Activated CD4-positive, alpha-beta T cell treated with anti-CD3 and anti-CD28 coated beads for 36 hours (primary cell): ENCODE data around the gene RHEBL1. TPM values are rescaled to one million over a fixed set of nuclear protein-coding genes. Genes with fewer than 3 reads are reported as not detected.

Experiments
- ATAC-seq: fragments of 200-7000 bp; cut with Tn5 transposase; one replicate; pipeline ENCODE4 v1.10.0; 2021; ENCODE audit warnings: mild to moderate bottlenecking, moderate library complexity
- CTCF ChIA-PET: fragments of 350-600 bp; sonication (Branson Sonifier 250); formaldehyde crosslinking; loops from one replicate; lab custom pipeline; 2021; ENCODE audit warnings: antibody characterized with exemption; lab: Charles Lee
- POLR2A ChIA-PET: fragments of 350-600 bp; sonication (Branson Sonifier 250); formaldehyde crosslinking; loops from one replicate; lab custom pipeline; 2021; ENCODE audit warnings: antibody characterized with exemption, inconsistent platforms; lab: Charles Lee
- DNase-seq: peaks from one replicate; pipeline ENCODE4 v3.0.0-alpha.2; 2020
- H3K27ac Mint-ChIP-seq: one replicate; pipeline ENCODE4 v1.8.0; 2021; ENCODE audit warnings: mixed read lengths
- H3K27me3 Mint-ChIP-seq: one replicate; pipeline ENCODE4 v1.8.0; 2021; ENCODE audit warnings: mixed read lengths
- H3K36me3 Mint-ChIP-seq: one replicate; pipeline ENCODE4 v1.8.0; 2021; ENCODE audit warnings: low read depth, mixed read lengths
- H3K4me1 Mint-ChIP-seq: one replicate; pipeline ENCODE4 v1.8.0; 2021; ENCODE audit warnings: mixed read lengths
- H3K4me3 Mint-ChIP-seq: one replicate; pipeline ENCODE4 v1.8.0; 2021; ENCODE audit warnings: mild to moderate bottlenecking, moderate library complexity, mixed read lengths
- H3K9me3 Mint-ChIP-seq: one replicate; pipeline ENCODE4 v1.8.0; 2021; ENCODE audit warnings: low read depth, mixed read lengths
- intact Hi-C, 2 experiments: fragments of 100-400 bp; cut with DNase I in 1 of 2; cut with micrococcal nuclease in 1 of 2; formaldehyde crosslinking; loops; one replicate each; pipeline versions ENCODE4 v1.14.2 to v1.15.1; 2022 to 2024; cut with DNase I, micrococcal nuclease
- total RNA-seq, 2 experiments: library from RNA; stranded (reverse); gene quantifications; one replicate each; pipeline ENCODE4 v1.2.3, GENCODE V29; 2021

The RHEBL1 gene
- total RNA-seq, 2 experiments from 2014 or later, result 6.7 to 13.3 TPM

DNA sequence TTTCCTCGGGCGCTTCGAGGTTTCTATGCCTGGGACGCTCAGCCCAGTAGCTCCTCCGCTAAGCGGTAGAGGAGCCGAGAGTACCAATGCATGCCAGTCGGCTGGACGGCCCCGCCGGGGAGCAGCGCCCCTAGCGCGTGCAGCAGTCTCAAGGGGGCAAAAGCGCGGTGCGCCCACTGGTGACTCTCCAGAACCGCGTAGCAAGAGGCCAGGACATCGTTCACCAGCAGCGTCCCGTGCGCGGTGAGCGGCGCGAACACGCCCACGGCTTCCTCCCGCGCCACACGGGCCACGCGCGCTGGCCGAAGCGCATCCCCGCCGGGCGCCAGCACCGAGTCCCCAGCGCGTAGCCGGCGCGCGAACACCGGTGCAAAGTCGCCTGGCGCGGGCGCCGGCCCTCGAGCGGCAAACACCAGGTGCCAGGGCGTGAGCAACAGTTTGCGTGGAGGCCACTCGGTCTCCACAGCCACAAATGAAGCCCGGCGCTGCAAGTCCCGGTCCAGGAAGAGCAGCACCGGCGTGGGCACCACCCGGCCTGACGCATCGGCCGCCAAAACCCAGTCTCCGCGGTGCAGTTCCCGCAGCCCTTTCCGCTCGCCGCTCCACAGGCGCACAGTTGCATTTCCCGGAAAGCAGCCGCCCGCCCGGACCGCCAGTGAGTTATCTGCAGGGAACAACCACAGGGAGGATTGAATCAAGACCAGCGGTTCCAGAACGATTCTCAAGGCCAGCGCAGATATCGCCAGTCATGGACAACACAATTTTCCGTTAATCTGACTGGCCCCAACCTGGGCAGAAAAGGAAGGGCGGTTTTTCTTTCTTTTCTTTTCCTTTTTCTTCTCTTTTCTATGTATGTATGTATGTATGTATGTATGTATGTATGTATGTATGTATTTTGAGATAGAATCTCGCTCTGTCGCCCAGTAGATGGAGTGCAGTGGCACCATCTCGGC, 20.3 kb upstream of the RHEBL1 start:
- H3K9me3 Mint-ChIP-seq, result no peaks in the 10 kb centered on the region
- POLR2A ChIA-PET, result interaction anchor here (0.7 kb wide), 1 partner anchor 20 kb away, joined by 3 read pairs; no protein-coding TSS in a partner anchor
- DNase-seq (peak; percentile 60), ATAC-seq (no peak)
- CTCF ChIA-PET, result interaction anchor here (0.7 to 6.5 kb wide), 14 partner anchors 11 to 587 kb away, joined by 3 to 102 read pairs (median 9); partner anchors contain the start of genes LMBR1L and TUBA1A
- intact Hi-C loops, result loop anchor here (2.0 to 5.0 kb wide), 5 partner anchors 41 to 111 kb away; partner anchors contain the start of genes TUBA1B (in 2 of the 2), DDN (in 1 of the 2) and WNT1 (in 1 of the 2)
- H3K36me3 Mint-ChIP-seq, result no peaks in the 10 kb centered on the region
- H3K4me1 Mint-ChIP-seq, result peaks cover 43% of the 10 kb centered on the region
- H3K4me3 Mint-ChIP-seq, result peak overlapping the region; percentile 58
- peaks cover 58% of the 10 kb centered on the region for H3K27me3 Mint-ChIP-seq
- H3K27ac Mint-ChIP-seq, result no peak overlapping the region

DNA sequence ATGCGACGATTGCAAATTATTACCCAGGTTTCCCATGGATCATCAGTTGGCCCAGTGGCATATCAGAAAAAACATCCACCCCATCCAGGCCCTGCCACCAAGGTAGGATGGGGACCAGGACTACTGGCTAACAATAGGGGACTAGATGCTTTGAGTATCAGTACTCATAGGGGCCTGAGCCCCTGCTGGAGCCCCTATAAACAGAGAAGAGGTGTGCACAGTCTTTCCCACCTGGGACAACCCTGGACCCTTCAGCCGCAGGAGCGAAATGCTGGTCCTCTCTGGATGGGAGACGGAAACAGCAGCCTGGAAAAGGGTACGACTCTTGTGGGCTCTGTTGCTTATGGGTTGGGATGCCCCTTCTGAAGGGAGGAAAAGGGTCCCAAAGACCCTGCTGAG, 19.2 kb upstream of the RHEBL1 start:
- CTCF ChIA-PET, result interaction anchor here (0.6 to 6.5 kb wide), 38 partner anchors 10 to 588 kb away, joined by 3 to 102 read pairs (median 5); partner anchors contain the start of genes LMBR1L, RHEBL1, TROAP and TUBA1A

DNA sequence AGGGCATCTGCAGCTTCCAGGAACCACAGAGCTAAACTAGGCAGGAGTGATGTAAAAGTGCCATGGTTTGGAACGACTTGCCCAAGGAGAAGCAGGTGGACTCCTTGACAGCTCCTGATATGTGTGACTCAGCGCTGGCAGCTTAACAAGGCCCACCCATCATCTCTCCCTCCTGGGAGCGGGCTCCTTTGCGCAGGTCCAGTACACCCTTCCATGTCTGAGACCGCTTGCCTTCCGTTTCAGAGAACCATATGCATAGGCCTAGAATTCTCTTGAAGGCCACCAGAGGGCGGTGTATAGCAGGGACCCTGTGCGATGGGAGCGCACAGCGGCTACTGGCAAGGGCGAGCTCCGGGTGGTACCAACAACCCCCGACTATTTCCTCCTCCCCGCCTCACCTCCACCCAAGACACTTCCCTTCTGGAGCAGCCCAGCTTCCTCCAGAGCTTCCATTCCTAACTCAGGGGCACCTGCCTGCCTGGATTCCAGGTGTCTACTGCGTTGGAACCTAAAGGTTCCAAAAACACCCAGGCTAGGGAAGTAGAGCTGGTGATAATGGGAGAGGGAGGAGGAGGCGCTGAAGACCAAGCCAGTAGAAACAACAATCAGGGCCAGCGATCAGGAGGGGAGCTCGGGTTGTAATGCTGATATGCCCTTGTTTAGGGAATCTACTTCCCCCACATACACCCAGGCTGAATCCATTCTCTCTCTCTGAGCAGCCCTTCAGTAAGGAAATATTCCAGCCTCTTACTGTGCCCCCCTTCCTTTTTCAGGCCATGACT, 18.6 kb upstream of the RHEBL1 start:
- Mint-ChIP-seq H3K4me1 (peaks cover 35% of the 10 kb centered on the region), H3K27ac (no peak overlapping the region), H3K9me3 (no peaks in the 10 kb centered on the region), H3K4me3 (no peak overlapping the region), H3K36me3 (no peaks in the 10 kb centered on the region), H3K27me3 (peaks cover 47% of the 10 kb centered on the region)
- CTCF ChIA-PET, result interaction anchor here (0.5 to 6.5 kb wide), 47 partner anchors 8 to 958 kb away, joined by 3 to 102 read pairs (median 4); partner anchors contain the start of genes LMBR1L, RHEBL1, SPATS2 and TROAP
- DNase-seq (peak; percentile 82), ATAC-seq (peak; percentile 91)
- POLR2A ChIA-PET, result interaction anchor here (0.6 to 1.6 kb wide), 3 partner anchors 23 to 147 kb away, joined by 3 to 5 read pairs (median 3); partner anchors contain the start of genes LMBR1L and TUBA1B
- intact Hi-C loops, result loop anchor here (1.0 to 2.0 kb wide), 3 partner anchors 42 to 147 kb away; partner anchors contain the start of genes TUBA1B (in 2 of the 2) and WNT1 (in 1 of the 2)

More for the DNA sequence above, 19.2 kb upstream of the RHEBL1 start:
- H3K27ac Mint-ChIP-seq, result no peak overlapping the region
- no peak for DNase-seq
- no peaks in the 10 kb centered on the region for H3K9me3 Mint-ChIP-seq
- H3K4me1 Mint-ChIP-seq, result peaks cover 40% of the 10 kb centered on the region
- no peaks in the 10 kb centered on the region for H3K36me3 Mint-ChIP-seq
- POLR2A ChIA-PET, result interaction anchor here (1.6 kb wide), 1 partner anchor 42 kb away, joined by 5 read pairs; the partner anchor contains the start of gene TUBA1B
- no peak overlapping the region for H3K4me3 Mint-ChIP-seq
- H3K27me3 Mint-ChIP-seq, result peaks cover 53% of the 10 kb centered on the region
- no peak for ATAC-seq
- intact Hi-C loops, result loop anchor here (1.0 to 2.0 kb wide), 3 partner anchors 42 to 146 kb away; partner anchors contain the start of genes TUBA1B (in 2 of the 2) and WNT1 (in 1 of the 2)

DNA sequence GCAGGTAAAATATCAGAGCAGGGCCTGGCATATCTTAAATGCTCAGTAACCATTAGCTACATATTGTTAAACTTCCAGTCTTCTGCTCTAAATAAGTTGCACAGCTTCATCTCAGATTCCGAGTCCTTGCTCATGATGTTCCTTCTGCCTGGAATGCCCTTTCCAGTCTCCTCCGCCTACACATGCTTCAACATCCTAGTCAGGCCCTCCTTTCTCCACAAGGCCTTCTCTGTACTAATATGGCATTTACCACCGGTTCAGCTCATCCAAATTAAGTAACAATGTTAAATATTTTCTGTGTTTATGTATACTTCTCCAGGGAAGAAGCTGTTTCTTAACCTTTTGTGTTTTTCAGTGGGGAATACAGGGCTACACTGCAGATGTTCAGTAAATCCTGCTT, 16.3 kb upstream of the RHEBL1 start:
- Mint-ChIP-seq H3K27ac (no peak overlapping the region), H3K27me3 (peaks cover 26% of the 10 kb centered on the region), H3K4me3 (no peak overlapping the region), H3K4me1 (peaks cover 23% of the 10 kb centered on the region), H3K36me3 (no peaks in the 10 kb centered on the region), H3K9me3 (no peaks in the 10 kb centered on the region)
- no peak for ATAC-seq
- DNase-seq, result no peak
- intact Hi-C loops, result no loop called here
- CTCF ChIA-PET, result interaction anchor here (0.6 to 6.5 kb wide), 12 partner anchors 9 to 190 kb away, joined by 3 to 102 read pairs (median 4); partner anchors contain the start of genes DHH and RHEBL1
- POLR2A ChIA-PET, result no interaction called here

DNA sequence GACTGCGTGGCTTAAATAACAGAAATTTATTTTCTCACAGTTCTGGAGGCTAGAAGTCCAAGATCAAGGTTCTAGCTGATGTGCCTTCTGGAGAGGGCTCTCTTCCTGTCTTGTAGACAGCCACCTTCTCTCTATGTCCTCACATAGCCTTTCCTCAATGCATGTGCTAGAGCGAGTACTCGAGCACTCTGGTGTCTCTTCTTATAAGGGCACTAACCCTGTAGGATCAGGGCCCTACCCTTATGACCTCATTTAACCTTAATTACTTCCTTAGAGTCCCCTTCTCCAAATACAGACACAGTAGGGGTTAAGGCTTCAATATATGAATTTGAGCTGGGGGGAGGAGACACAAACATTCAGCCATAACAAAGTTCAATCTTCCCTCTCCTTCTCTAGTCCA, 14.7 kb upstream of the RHEBL1 start:
- intact Hi-C loops, result no loop called here
- H3K4me3 Mint-ChIP-seq, result no peak overlapping the region
- DNase-seq, result no peak
- no peaks in the 10 kb centered on the region for H3K9me3 Mint-ChIP-seq
- ATAC-seq, result no peak
- no peaks in the 10 kb centered on the region for H3K36me3 Mint-ChIP-seq
- H3K4me1 Mint-ChIP-seq, result peaks cover 11% of the 10 kb centered on the region
- H3K27me3 Mint-ChIP-seq, result peaks cover 14% of the 10 kb centered on the region
- ChIA-PET POLR2A (no interaction called here), CTCF (interaction anchor here (0.6 to 6.5 kb wide), 12 partner anchors 11 to 227 kb away, joined by 3 to 102 read pairs (median 4); partner anchors contain the start of genes DHH, LMBR1L and RHEBL1)
- H3K27ac Mint-ChIP-seq, result no peak overlapping the region

DNA sequence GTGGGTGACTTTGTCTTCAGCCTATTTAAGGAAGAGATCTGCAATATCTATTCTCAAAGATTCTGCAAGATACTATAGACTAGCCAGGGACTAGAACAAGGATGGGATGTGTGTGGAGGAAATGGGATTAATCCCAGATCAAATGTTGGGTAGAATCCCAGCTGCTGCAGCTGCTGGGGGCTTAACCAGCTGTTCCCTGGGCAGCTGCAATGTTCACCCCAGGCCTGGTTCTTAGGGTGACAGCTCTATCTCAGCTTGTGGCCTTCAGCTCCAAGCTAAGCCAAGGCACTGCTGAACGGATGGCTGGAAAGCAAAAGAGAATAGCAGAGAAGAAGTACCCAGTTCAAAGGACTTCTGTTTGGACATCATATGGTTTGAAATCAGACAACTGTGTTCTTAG, 10.0 kb upstream of the RHEBL1 start:
- intact Hi-C loops, result no loop called here
- no peaks in the 10 kb centered on the region for H3K36me3 Mint-ChIP-seq
- ChIA-PET CTCF (interaction anchor here (1.2 to 3.5 kb wide), 7 partner anchors 8 to 130 kb away, joined by 3 to 28 read pairs (median 8); partner anchors contain the start of genes DHH and RHEBL1), POLR2A (no interaction called here)
- no peaks in the 10 kb centered on the region for H3K4me1 Mint-ChIP-seq
- ATAC-seq (no peak), DNase-seq (no peak)
- no peak overlapping the region for H3K4me3 Mint-ChIP-seq
- no peaks in the 10 kb centered on the region for H3K27me3 Mint-ChIP-seq
- no peaks in the 10 kb centered on the region for H3K9me3 Mint-ChIP-seq
- H3K27ac Mint-ChIP-seq, result no peak overlapping the region

DNA sequence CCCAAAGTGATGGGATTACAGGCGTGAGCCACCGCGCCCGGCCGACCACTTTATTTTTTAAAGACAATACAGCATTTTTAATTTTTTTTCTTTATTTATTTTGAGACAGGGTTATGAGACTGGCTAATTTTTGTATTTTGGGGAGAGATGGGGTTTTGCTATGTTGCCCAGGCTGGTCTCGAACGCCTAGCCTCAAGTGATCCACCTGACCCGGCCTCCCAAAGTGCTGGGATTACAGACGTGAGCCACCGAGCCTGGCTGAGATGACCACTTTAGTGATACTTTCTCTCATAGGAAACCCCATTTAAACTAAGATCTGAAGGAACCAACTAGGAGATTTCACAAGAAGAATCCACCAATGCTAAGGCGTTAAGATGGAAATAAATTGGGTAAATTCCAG, 1.2 kb upstream of the RHEBL1 start:
- H3K4me3 Mint-ChIP-seq, result no peak overlapping the region
- H3K27ac Mint-ChIP-seq, result peak overlapping the region; percentile 59
- ATAC-seq, result no peak

DNA sequence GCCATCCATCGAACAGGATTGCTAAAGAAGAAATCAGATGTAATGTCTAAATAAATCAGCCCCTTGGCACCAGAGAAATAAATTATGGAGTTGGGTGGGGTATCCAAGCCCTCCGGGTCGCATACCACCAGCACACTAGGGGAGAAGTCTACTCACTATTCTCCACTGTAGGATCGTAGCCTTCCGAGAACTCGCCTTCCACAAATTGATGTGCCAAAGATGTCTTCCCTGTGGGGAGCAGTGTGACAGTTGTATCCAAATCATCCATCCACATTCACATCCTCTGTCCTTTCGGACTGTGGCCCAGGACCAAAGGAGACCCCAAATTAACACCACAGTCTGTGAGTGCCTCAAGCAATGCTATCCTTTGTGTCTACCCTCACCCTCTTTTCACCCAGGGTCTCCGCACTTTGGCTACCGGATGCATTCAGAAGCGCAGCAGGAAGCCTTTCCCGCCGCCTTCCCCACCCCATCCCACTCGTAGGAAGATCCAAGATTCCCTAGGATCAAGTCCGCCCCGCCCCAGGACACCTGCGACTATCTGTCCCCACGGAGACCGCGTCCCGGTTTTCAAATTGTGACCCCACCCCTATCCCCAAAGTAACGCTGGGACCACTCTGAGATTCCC, 786 bp downstream of the RHEBL1 start:
- H3K27me3 Mint-ChIP-seq, result no peaks in the 10 kb centered on the region
- peak overlapping the region; percentile 94 for H3K4me3 Mint-ChIP-seq
- H3K4me1 Mint-ChIP-seq, result peaks cover 16% of the 10 kb centered on the region
- POLR2A ChIA-PET, result interaction anchor here (0.5 to 1.6 kb wide), 7 partner anchors 10 to 254 kb away, joined by 3 to 18 read pairs (median 4); partner anchors contain the start of genes LMBR1L, TROAP, TUBA1A and TUBA1B
- ATAC-seq, result no peak
- H3K36me3 Mint-ChIP-seq, result peaks cover 9% of the 10 kb centered on the region
- CTCF ChIA-PET, result interaction anchor here (0.8 to 3.9 kb wide), 18 partner anchors 10 to 500 kb away, joined by 3 to 24 read pairs (median 4); no protein-coding TSS in a partner anchor
- intact Hi-C loops, result loop anchor here (1.0 kb wide), 4 partner anchors 8 to 112 kb away; partner anchors contain the start of genes ARF3 (in 1 of the 2), KMT2D (in 1 of the 2) and PRKAG1 (in 1 of the 2)
- DNase-seq, result no peak
- no peaks in the 10 kb centered on the region for H3K9me3 Mint-ChIP-seq
- peak overlapping the region; percentile 88 for H3K27ac Mint-ChIP-seq

More for the DNA sequence above, 1.2 kb upstream of the RHEBL1 start:
- intact Hi-C loops, result loop anchor here (1.0 kb wide), 7 partner anchors 39 to 635 kb away; partner anchors contain the start of genes LMBR1L (in 2 of the 2), TUBA1C (in 2 of the 2), CCNT1 (in 1 of the 2) and TUBA1A (in 1 of the 2)
- DNase-seq, result no peak
- no peaks in the 10 kb centered on the region for H3K27me3 Mint-ChIP-seq
- ChIA-PET CTCF (interaction anchor here (0.6 to 3.9 kb wide), 7 partner anchors 15 to 51 kb away, joined by 3 to 24 read pairs (median 5); no protein-coding TSS in a partner anchor), POLR2A (interaction anchor here (0.7 to 1.4 kb wide), 2 partner anchors 15 to 58 kb away, joined by 3 to 4 read pairs; no protein-coding TSS in a partner anchor)
- H3K9me3 Mint-ChIP-seq, result no peaks in the 10 kb centered on the region
- peaks cover 4% of the 10 kb centered on the region for H3K36me3 Mint-ChIP-seq
- H3K4me1 Mint-ChIP-seq, result peaks cover 15% of the 10 kb centered on the region

DNA sequence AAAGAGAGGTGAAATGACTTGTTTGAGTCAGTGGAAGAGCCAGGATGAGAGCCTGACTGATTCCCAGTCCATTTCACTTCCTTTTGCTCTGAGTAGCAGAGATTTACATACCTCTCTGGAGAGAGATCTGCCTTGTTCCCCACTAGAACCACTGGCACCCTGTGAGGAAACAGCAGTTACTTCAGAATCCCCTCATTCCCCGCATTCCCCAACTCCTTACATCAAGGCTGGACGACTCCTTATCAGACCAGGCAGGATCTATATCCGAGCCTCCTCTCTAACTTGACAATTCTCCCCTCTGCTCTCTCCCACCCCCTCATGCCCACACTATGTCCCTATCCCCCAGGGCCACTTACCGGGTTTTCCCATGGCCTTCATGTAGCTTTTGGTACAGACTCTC, 3.7 kb downstream of the RHEBL1 start:
- intact Hi-C loops, result no loop called here
- Mint-ChIP-seq H3K4me3 (no peak overlapping the region), H3K9me3 (no peaks in the 10 kb centered on the region), H3K36me3 (peaks cover 11% of the 10 kb centered on the region), H3K4me1 (peaks cover 25% of the 10 kb centered on the region), H3K27me3 (no peaks in the 10 kb centered on the region), H3K27ac (no peak overlapping the region)
- DNase-seq (no peak), ATAC-seq (no peak)
- CTCF ChIA-PET, result interaction anchor here (0.7 to 7.1 kb wide), 7 partner anchors 9 to 69 kb away, joined by 3 to 124 read pairs (median 4); partner anchors contain the start of gene DHH
- POLR2A ChIA-PET, result no interaction called here
